Stimulated activated CD4-positive, alpha-beta T cell treated with anti-CD3 and anti-CD28 coated beads, Interleukin-12 subunit alpha, Interleukin-12 subunit beta, amount 100 ng/mL, for 24 hours (primary cell): ENCODE results near the gene PCNX2.
A peak's percentile ranks its signal among the peaks of the same experiment; 100 is the strongest.

Source experiments
- DNase-seq, 2 experiments: peaks; one replicate each; pipeline ENCODE4 v3.0.0-alpha.2; 2020; ENCODE audit warnings: low read depth in 2 of 2

Gene PCNX2

DNA sequence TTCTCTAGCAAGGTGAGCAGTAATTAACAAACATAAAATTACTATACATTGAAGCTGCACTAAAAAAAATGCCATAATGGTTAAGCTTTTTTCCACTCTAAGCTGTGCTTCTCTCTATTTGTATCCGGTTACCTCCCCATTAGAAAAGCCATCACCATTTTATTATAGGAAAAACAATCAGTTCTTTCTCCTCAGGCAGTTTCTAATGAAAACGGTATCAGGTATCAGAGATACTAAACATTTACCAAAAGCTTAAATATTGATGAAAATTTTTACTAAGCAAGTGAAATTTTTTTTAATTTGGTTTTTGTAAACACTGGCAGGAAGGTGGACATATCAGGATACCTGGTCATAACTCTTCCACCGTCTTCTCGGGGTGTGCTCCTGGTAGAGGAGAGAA, 330.9 kb downstream of the PCNX2 start:
- no peak for DNase-seq

DNA sequence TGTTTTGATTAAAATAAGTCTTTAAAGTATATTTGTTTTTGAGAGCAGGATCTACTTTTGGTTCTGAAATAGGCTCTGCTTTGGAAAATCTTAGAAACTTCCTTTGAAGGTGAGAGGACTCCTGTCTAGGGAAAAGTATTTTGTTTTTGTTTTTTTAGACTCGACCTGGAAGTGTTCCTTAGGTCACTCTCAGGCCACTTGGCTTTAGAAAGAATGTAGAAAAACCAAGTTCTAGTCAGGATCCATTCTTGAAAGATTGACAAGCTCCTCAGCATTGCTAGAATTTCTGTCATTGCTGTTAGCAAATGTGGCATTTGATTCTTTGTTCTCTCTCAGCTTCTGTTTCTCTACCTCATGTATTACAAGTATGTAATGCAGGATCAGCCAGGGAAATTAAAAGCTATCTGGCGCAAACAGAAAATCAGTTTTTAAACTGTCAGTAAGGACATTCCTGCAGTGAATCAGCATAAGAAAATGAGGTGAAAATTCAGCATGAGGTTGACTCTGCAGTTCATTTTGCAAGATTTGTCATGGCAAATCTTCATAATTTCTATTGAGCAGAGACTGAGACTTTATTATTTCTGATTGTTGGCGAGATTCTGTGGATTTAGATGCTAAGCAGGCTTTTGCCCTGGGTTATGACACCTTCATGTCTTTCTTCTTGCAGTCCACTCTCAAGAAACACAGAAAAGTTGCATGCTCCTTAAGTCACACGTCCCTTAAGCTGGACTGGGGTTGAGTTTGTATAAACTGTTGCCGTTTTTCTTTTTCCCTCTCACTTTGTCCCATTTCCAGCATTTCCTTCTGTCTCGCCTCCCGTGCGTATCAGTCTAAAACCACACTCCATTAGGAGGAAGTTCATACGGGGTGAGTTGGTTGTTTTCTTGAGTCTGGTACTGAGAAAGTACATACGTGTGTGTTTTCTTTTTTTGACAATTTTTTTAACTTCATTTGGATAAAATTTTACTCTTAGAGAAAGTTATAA, 332.5 kb downstream of the PCNX2 start:
- no peak for DNase-seq

DNA sequence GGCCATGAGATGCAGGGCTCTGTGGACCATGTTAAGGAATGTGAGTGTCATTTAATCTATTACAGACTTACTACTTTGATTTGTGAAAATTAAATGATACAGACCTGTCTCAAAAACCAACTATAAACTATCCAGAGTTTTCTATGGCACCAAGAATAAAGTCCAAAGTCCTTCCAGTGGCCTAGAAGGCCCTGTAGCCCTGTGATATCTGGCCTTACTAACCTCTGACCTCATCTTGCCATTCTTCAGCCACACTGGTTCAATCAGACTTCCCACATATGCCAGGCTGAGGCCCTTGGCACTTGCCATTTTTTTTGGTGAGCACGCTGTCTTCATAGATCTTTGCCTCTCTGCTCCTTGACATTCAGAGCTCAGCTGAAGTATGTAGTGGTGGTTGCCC, 337.5 kb downstream of the PCNX2 start:
- no peak for DNase-seq

DNA sequence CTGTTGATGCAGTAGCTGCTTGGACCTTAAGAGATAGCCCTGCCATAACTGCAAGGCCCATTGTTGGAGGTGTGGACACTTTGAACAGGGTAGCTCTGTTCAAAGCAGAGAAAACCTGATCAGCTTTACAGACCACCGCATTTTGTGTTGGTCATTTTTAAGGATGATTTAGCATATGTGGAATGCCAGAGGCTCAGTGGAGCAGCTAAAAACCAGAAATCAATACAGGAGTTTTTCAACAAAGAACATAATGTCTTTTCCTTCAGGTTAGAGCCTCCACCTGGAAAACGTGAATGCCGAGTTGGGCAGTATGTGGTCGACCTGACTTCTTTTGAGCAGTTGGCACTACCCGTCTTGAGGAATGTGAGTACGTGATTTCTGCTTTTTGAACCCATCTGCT, 339.4 kb downstream of the PCNX2 start:
- DNase-seq: no peak

DNA sequence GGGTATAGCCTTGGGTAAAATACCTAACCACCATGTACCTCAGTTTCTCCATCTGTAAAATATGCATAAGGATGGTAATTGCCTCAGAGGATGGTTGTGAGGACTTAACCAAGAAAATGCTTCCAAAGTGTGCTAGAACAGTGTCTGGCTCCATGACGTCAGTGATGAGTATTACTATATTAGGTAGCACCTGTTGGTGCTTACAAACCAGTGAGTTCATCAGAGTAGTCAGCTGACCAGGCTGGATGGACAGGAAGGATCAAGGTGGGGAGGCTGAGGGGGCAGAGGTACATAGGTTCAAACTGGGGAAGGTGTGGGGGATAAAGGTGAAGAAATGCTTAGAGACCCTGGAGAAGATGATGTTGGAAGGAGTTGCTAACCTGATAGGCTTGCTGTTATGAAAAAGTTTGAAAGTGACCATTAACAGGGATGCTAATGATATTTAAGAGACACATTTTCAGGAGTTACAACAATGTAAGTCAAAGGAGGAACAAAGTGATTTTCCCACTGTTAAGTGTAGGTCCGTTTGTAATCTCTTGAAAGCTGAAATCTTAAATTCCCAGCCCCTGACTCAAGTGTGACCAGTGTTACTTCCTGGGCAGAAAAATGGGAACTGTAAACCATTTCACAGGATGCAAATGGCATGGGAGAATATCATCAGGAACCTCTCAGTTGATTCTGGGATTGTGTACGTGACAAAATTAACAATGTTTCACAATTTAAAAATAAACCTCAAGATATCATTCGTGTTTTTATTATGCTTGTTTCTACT, 340.7 kb downstream of the PCNX2 start:
- DNase-seq: no peak

DNA sequence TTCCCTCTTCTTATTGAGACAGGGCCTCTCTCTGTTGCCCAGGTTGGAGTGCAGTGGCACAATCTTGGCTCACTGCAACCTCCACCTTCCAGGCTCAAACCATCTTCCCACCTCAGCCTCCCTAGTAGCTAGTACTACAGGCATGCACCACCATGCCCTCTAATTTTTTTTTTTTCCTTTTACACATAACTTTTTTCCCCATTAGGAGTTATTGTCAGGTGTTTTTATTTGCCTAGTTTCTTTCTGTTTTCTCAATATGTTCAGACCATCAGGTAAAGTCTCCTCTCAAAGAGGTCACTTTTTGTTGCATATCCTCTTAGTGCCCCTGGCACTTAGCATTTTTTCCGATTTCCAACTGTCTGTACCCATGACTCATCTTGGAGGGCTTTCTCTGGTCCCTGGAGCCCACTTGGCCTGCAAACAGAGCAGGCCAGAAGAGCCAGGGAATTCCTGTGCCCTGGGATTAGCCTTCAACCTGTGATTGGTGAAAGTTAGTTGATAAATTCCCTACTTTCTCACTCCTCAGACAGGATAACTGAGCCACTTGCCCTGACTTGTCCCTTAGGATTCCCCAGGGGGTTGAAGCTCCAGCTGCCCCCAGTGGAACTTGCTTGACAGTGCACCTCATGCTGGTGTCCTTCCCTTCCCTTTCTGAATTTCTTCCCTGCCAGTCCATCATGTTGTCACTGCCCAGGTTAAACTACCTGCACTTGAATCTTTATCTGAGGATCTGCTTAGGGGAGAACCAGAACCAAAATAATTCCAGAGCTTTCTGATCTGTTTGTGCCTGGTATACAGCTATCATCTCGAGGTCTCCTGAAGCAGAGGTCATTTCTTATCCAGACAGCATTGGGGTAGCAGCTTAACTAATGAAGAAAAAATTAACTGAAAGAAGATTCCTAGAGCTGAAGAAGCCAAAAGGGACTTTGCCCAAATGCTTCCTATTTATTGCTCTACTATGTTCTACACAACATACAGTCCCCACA, 342.7 kb downstream of the PCNX2 start:
- no peak for DNase-seq

DNA sequence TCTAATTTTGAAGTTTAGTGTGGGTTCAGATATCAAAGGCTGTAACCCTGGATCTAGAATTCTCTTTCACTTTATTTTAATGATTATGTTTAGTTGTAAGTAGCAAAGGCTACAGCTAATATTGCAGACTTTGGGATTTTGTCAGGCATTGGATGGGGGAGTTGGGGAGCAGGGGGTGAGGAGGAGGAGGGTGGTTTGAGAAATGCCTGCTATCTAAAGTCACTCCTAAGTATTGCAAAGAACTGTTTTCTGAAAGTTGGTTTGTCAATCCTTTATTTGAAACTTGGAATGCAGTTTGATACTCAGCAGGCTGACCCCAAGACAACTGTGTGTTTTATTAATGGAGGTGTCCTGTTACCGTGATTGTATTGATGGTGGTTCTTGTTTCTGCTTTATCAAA, 343.9 kb downstream of the PCNX2 start:
- DNase-seq: no peak

DNA sequence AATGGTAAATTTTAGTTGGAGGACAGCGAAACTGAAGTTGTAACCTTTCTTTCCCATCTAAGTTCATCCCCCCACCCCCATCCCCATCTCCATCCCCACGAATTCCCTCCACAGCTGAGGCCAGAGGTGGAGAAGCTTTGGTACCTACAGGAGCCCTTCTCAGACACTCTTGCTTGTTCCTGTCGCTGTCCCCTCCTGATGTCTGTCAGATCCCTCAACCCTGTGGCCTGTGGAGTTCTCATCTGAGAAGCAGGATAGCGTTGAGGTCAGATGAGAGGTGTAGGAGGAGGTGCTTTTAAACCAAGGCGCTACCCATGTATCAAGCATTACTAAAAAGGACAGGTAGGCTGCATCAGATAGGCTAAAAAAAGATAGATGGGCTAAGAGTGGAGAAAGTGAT, 344.3 kb downstream of the PCNX2 start:
- no peak for DNase-seq

DNA sequence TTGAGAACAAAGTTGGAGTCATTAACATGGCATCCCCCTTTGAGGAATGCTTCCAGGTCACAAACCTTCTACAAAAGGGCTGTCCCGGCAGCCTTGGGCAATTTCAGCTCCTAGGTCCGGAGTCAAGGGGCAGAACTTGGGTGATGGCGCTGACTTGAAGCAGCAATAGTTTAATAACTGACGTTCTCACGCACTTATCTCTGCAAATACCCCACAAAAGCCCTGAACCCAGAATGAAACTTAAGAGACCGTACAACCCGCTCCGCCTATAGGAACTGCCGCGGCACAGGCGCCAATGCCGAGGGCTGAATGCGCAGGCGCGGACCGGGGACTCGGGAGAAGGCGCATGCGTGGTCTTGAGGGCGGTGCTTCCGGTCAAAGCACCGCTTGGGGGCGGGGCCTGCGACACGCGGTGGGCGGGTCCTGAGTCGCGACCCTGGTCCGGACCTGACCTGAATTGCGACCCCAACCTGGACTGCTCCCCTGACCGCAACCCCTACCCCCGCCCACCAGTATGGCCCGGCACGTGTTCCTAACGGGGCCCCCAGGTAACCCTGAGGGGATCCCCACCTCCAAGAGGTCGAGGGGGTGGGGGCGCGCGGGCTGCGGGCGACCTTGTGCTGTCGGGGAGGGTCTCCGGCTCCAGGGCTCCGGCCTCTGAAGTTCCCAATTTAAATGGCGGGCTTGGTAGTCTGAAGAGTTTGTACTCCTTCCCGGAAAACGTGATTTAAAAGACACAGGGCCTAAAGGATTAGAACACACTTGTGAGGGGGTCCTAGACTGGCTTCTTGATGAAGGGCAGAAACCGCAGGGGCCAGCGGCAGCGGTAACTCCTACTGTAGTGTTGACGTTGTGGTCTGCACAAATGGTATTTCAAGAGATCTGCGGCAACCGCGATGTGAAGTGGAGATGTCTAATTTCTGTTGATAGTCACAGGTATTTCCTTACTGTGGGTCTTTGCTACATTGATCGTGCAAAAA, 345.0 kb downstream of the PCNX2 start, which contains the start of gene NTPCR:
Gene NTPCR, plus strand, starts transcription at position 415 of the 980 bp plus-strand sequence. Its CDS starts 100 bp downstream, at position 515.
- peak; percentile 92 to 95 for DNase-seq

DNA sequence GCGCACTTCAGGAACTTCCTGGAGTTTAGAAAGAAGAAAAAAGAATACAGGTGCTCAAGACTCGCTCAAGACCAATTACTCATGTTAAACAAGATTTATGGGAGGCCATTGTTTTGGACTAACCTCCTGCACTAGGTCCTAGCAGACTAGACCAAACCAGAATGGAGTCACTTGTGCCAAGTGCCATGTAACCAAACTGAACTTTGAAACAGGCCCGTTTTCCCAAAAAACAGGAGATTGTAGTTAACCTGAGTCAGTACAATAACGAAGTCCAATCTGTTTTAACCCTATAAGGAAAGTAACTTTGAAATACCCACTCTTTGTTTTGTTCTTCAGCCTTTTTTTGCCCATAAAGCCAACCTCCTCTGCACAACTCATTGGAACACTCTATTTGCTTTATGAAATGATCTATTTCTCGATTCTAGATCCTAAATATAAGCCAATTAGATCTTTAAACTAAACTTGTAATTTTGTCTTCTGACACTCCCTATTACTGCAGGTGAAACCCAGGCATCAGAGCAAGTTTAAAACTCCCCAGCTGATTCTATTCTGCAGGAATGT, 345.8 kb downstream of the PCNX2 start:
- DNase-seq: no peak

DNA sequence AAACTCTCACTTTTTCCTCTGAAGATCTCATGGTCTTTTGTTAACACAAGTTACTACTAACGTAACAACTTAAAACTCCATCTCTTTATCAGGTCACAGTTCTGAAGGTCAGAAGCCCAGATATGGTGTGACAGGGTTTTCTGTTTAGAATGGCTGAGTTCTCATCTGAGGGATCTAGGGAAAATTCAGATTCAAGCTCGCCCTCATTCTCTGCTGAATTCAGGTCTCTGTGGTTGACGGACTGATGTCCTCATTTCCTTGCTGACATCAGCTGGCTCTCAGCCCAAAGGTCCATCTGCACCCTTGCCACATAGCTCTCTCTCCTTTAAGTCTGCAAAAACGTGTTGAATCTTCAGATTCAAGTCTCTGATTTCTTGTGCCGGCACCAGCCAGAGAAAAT, 351.2 kb downstream of the PCNX2 start:
- no peak for DNase-seq

DNA sequence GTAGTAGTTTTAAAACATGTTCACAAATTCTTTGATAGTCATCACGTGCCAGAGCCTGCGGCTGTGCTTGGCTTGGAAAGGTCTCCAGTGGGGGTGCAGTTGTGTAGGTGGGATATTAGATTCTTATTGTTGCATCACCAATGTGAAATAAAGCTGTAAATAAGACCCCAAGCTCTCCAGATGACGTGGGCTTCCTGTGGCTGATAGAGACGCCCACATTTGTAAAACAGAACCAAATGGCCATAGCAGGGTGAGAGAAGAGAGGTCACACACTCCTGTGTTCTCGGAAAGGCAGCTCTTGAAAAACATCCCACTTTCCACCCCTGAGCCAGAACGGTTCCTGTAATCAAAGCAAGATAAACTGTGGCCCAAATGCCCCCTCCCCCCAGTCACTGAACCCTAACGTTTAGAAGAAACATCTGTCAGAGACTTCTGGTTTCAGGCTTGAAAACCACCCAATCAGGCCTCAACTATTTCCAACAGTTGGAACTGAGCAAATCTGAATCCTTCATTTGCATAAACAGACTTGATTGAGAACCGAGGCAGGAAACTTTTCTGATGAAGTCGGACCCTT, 351.8 kb downstream of the PCNX2 start:
- no peak for DNase-seq

DNA sequence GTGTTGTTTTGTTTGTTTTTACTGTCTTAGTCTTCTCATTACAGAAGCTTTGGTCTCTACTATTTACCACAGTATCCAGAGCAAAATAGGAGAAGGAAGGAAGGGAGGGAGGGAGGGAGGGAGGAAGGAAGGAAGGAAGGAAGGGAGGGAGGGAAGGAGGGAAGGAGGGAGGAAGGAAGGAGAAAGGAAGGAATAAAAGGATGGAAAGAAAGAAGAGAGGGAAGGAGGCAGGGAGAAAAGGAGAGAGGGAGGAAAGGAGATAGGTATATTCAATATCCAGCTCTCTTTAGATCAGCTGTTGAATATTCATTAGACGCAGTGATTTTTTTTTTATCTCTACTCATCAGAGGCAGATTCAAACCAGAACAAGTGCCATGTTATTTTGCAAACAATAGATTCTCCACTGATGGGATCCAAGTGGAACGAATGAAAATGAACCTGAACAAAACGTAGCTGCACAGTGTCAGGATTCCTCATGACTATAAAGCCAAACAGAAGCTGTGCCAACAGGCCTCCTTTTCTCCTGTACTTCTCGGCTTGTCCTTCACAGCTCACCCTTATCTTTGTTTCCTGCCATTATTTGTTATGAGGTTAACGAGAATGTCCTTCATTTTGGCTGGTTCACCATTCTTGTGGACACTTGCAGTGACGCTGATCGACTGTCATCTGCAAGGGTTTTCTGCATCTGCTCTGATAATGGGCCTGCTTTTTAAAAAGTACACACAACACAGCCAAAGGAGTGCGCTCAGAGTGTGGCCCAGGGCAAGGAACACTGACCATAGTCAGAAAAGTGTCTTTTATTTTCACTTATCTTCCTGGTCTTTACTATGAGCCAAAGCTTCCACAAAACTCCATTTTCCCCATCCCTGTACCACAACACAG, 352.9 kb downstream of the PCNX2 start:
- no peak for DNase-seq

DNA sequence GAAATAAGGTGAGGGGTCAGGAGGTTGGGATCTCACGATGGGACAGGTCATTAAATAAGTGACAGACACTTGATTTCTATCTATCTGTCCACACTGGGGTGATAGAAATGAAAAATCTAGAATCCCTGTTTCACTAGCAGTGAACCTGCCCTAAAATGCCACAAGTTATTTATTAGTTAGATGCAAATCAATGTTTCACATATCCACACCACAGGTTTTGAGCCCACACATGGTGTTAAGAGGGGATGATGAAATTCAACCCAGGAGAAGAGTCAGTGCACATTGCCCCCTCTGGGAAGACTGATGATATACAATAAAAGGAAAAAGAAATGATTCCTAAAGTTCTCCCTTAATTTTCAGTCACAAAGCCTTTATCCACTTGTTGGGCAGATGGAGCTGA, 355.3 kb downstream of the PCNX2 start:
- no peak for DNase-seq

DNA sequence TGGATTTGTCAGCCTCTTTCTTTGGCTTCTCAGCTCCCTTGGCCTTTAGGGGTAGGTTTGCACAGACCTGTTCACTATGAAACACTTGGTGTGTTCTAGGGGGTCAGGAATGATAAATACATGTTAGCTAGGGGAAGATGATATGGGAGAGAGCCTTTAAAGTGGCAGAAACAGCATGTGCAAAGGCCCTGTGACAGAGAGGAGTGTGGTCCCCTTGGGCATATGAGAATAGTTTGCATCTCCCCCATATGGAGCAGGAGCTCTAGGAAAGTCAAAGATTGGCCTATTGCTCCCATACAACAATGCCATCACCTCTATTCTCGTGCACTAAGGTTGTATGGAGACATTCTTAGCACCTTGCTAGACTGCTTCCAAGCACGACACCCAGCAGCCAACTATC, 355.8 kb downstream of the PCNX2 start:
- no peak for DNase-seq

DNA sequence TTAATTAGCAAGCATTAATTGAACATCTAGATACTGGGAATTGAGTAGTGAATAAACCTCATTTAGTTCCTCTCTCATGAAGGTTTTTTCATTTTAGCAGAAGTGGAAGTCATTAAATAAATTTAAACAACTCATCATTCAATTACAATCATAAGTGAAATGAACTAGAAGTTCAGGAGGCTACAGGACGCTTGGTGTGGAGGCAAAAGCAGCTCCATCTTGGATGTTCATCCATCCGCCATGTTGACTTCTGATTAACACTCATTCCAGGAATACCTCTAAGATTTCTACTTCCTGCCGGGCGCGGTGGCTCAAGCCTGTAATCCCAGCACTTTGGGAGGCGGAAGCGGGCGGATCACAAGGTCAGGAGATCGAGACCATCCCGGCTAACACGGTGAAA, 356.6 kb downstream of the PCNX2 start:
- no peak for DNase-seq

DNA sequence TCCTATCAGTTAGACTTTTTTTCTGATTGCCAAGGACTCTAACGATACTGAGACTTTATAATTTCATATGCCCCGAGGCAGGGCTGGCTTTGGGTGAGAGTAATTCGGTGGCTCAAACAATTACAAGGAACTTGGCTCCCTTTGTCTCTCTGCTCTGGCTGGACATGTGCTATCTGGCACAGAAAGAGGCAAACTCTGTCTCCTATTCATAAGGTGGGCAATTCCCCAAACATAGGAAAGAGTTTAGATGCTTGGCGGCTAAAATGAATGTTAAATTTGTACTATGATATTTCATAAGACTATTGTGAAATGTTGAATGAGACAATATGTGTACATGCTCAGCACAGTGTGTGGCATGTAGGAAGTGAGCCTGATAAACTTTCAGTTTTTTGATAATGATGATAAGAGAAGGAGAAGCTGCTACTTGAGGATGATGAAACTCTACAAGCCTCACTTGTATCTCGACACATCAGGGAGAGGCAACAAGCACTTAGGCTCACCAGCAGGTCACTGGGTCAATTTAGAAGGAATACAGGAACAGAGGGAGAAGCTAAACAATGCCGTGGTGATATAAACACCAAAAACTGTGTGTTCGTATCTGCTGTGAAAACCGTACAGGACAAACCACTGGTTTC, 357.7 kb downstream of the PCNX2 start:
- no peak for DNase-seq

DNA sequence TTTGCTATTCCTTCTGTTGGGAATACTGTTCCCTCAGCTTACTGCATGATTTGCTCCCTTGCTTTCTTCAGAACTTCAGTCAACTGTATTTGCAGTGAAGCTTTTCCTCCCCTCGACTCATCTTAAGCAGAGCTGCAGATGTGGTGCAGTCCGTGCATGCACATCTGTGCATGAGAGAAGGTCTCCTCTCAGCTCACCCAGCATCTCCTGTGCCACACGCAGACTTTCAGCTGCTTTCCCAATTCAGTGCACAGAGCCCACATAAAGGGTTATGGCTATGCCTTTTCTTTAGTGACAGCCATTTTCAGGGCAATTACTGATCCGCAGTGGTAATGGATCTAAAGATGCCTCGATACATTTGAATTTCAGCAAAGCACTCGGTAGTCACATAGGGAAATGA, 358.6 kb downstream of the PCNX2 start:
- no peak for DNase-seq
